ENCODE data around the gene ADGRL1. TPM values are rescaled to one million over a fixed set of nuclear protein-coding genes. Genes with fewer than 3 reads are reported as not detected.
"Not testable (repeated sequence)": the region's sequence is repeated elsewhere in the genome, so short reads cannot be mapped to it uniquely, and the experiment has no call there.

The ADGRL1 gene
- total RNA-seq, 1 experiment from 2014 or later: 117 TPM

DNA sequence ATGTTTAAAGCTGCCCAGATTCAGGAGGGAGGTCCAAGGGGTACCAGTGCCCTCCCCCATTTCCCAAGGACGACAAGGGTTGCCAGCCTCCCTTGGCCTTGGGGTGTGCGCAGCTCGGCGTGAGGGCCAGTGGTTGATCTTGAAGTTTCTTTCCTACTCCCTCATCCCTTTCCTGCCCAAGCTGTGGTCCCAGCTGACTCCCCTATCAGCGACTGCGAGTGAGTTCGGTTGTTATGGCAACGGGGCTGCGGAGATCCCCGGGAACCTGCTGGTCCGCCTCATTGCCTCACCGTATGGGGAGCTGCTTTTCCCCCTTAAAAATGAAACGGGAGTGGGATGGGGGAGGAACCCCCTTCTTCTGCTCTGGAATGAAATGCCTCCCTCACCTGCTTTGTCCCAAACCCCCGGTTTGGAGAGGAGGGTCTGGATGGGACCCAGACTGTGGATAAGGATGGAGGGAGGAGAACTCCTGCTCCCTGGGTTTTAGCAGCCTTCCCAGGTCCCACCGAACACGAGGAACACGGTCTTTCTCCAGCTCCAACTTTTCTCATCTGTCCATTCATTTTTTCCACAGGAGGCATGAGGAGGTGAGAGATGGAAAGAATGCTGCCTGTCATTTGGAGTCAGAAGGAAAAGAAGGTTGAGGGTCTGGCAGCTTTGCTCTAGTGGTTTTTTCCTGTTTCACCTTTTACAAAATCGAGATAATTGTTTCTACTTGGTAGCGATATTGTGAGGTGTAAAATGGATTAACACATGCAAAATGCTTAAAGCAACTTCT lies 48.0 kb upstream of the ADGRL1 start:
- not testable (repeated sequence) for H3K36me3 Mint-ChIP-seq (ENCODE audit: insufficient read depth in 1 of 3, low read depth in 3 of 3); H4K91ac ChIP-seq (ENCODE audit: insufficient read length, low read depth, low read length); H4K20me1 ChIP-seq (ENCODE audit: control insufficient read depth, insufficient read depth, insufficient read length); H3K56ac ChIP-seq (ENCODE audit: insufficient read length, low read depth, low read length); H3K27ac ChIP-seq (ENCODE audit: insufficient read length, low read depth, low read length); H2BK5ac ChIP-seq (ENCODE audit: insufficient read length, low read length); H3K79me2 ChIP-seq (ENCODE audit: insufficient read depth, low read length); H2BK12ac ChIP-seq (ENCODE audit: insufficient read length, low read depth, low read length); H3K18ac ChIP-seq (ENCODE audit: insufficient read length, low read depth, low read length); H3K4me1 ChIP-seq (ENCODE audit: insufficient read depth, low read length); H2AFZ ChIP-seq (ENCODE audit: low read length); H3K9ac ChIP-seq (ENCODE audit: extremely low read depth, insufficient read length, low read length); H3K14ac ChIP-seq (ENCODE audit: insufficient read depth, low read length); H3K27ac Mint-ChIP-seq; H4K5ac ChIP-seq (ENCODE audit: insufficient read length, low read depth, low read length); H3K23me2 ChIP-seq (ENCODE audit: insufficient read length, low read depth, low read length, poor library complexity, severe bottlenecking); H3K4ac ChIP-seq (ENCODE audit: low read depth, low read length); H3K9me3 Mint-ChIP-seq; H3K23ac ChIP-seq (ENCODE audit: insufficient read length, low read depth, low read length); H2AK5ac ChIP-seq (ENCODE audit: insufficient read length, low read length); H3K27me3 ChIP-seq (ENCODE audit: insufficient read depth, low read length); H4K8ac ChIP-seq (replicated peaks; ENCODE audit: insufficient read length, low read depth, low read length); H3T11ph ChIP-seq (ENCODE audit: low read length); H2BK120ac ChIP-seq (ENCODE audit: low read depth, low read length, poor library complexity, severe bottlenecking); H2BK15ac ChIP-seq (ENCODE audit: low read depth, low read length); H3K9me3 ChIP-seq (ENCODE audit: control insufficient read depth, low read depth, low read length); H2BK20ac ChIP-seq (ENCODE audit: low read depth, low read length, poor library complexity, severe bottlenecking); H3K79me1 ChIP-seq (ENCODE audit: insufficient read depth, low read depth, low read length, poor library complexity, severe bottlenecking)
- peak; percentile 78 for DNase-seq
- peaks cover 21 to 31% of the 10 kb centered on the region in 2 experiments for H3K4me1 Mint-ChIP-seq
- peak overlapping the region in 1 of 2 experiments; percentile 60; a peak in 2 of 5 replicates for H3K4me3 Mint-ChIP-seq
- H3K4me2 ChIP-seq (ENCODE audit: insufficient read depth, insufficient read length, low read length): peak overlapping the region; percentile 20
- no CpG with 5 or more reads among the region's 19 CpGs for WGBS (ENCODE audit: extremely low coverage, insufficient read length, low lambda C conversion rate)
- H3K27me3 Mint-ChIP-seq (ENCODE audit: low read depth): peaks cover 15% of the 10 kb centered on the region

DNA sequence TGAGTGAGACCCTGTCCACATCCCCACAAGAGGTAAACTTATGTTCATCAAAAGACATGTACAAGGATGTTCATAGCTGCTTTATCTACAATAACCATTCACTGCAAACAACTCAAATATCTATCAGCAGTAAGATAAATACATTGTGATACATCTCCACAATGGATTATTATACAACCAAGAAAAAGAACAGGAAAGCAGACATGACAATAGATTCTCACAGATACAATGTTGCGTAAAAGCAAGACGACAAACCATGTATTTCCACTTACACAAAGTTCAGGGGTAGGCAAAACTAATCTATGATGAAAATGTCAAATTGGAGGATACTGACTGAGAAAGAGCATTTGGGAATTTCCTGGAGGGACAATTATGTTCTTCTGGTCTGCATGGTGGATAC lies 46.2 kb upstream of the ADGRL1 start:
- not testable (repeated sequence) for H3K4me1 ChIP-seq (ENCODE audit: insufficient read depth, low read length); H4K20me1 ChIP-seq (ENCODE audit: control insufficient read depth, insufficient read depth, insufficient read length); H2BK120ac ChIP-seq (ENCODE audit: low read depth, low read length, poor library complexity, severe bottlenecking); H2BK12ac ChIP-seq (ENCODE audit: insufficient read length, low read depth, low read length); H2BK15ac ChIP-seq (ENCODE audit: low read depth, low read length); H3K36me3 Mint-ChIP-seq (ENCODE audit: insufficient read depth in 1 of 3, low read depth in 3 of 3); H3K4me2 ChIP-seq (ENCODE audit: insufficient read depth, insufficient read length, low read length); H3K27ac ChIP-seq (ENCODE audit: insufficient read length, low read depth, low read length); H3K23me2 ChIP-seq (ENCODE audit: insufficient read length, low read depth, low read length, poor library complexity, severe bottlenecking); H3K27ac Mint-ChIP-seq; H3K4me3 Mint-ChIP-seq; H3T11ph ChIP-seq (ENCODE audit: low read length); H2AK5ac ChIP-seq (ENCODE audit: insufficient read length, low read length); H4K8ac ChIP-seq (replicated peaks; ENCODE audit: insufficient read length, low read depth, low read length); H3K79me1 ChIP-seq (ENCODE audit: insufficient read depth, low read depth, low read length, poor library complexity, severe bottlenecking); H3K14ac ChIP-seq (ENCODE audit: insufficient read depth, low read length); H3K18ac ChIP-seq (ENCODE audit: insufficient read length, low read depth, low read length); H2AFZ ChIP-seq (ENCODE audit: low read length); H3K4ac ChIP-seq (ENCODE audit: low read depth, low read length); H2BK5ac ChIP-seq (ENCODE audit: insufficient read length, low read length); H3K9me3 Mint-ChIP-seq; H3K56ac ChIP-seq (ENCODE audit: insufficient read length, low read depth, low read length); H3K79me2 ChIP-seq (ENCODE audit: insufficient read depth, low read length); H4K5ac ChIP-seq (ENCODE audit: insufficient read length, low read depth, low read length); H3K9ac ChIP-seq (ENCODE audit: extremely low read depth, insufficient read length, low read length); DNase-seq; H4K91ac ChIP-seq (ENCODE audit: insufficient read length, low read depth, low read length); H3K23ac ChIP-seq (ENCODE audit: insufficient read length, low read depth, low read length); H3K27me3 ChIP-seq (ENCODE audit: insufficient read depth, low read length); H2BK20ac ChIP-seq (ENCODE audit: low read depth, low read length, poor library complexity, severe bottlenecking); H3K9me3 ChIP-seq (ENCODE audit: control insufficient read depth, low read depth, low read length)
- no CpG with 5 or more reads among the region's 2 CpGs for WGBS (ENCODE audit: extremely low coverage, insufficient read length, low lambda C conversion rate)
- H3K27me3 Mint-ChIP-seq (ENCODE audit: low read depth): peaks cover 15% of the 10 kb centered on the region
- peaks cover 22 to 32% of the 10 kb centered on the region in 2 experiments for H3K4me1 Mint-ChIP-seq

All from H9 (cell line).